Fibroblast of the conjunctiva (primary cell): ENCODE measurements around the gene RAB20.
"Not testable (repeated sequence)": the region's sequence is repeated elsewhere in the genome, so short reads cannot be mapped to it uniquely, and the experiment has no call there.

Experiments
- DNase-seq: peaks from one replicate; pipeline ENCODE4 v3.0.0-alpha.2; 2010; ENCODE audit warnings: low read depth

The RAB20 gene

GRCh38 chr13:110561344-110562035 is at the start of gene RAB20:
Gene RAB20 (minus strand): TSS chr13:110561722. CDS start chr13:110561519, 203 bp downstream.
- DNase-seq: peak; percentile 54

GRCh38 chr13:110610955-110611595 is 49.6 kb upstream of the RAB20 start:
- DNase-seq: no peak

GRCh38 chr13:110607675-110608224 is 46.2 kb upstream of the RAB20 start:
- no peak for DNase-seq

- DNase-seq: not testable (repeated sequence)
Observed at GRCh38 chr13:110606281-110606680, 44.8 kb upstream of the RAB20 start.

GRCh38 chr13:110605132-110605531 is 43.6 kb upstream of the RAB20 start:
- DNase-seq: no peak

- DNase-seq: no peak
Observed at GRCh38 chr13:110600980-110601379, 39.5 kb upstream of the RAB20 start.

- DNase-seq: no peak
Observed at GRCh38 chr13:110600261-110600819, 38.8 kb upstream of the RAB20 start.

GRCh38 chr13:110597041-110597689 is 35.6 kb upstream of the RAB20 start:
- no peak for DNase-seq

GRCh38 chr13:110593430-110594130 is 32.1 kb upstream of the RAB20 start:
- DNase-seq: peak; percentile 34

- DNase-seq: no peak
Observed at GRCh38 chr13:110592665-110593064, 31.1 kb upstream of the RAB20 start.

GRCh38 chr13:110590577-110590976 is 29.1 kb upstream of the RAB20 start:
- DNase-seq: no peak

- no peak for DNase-seq
Observed at GRCh38 chr13:110589793-110590390, 28.4 kb upstream of the RAB20 start.

GRCh38 chr13:110583178-110583865 is 21.8 kb upstream of the RAB20 start:
- DNase-seq: no peak

- no peak for DNase-seq
Observed at GRCh38 chr13:110582421-110582954, 21.0 kb upstream of the RAB20 start.

GRCh38 chr13:110581506-110582185 is 20.1 kb upstream of the RAB20 start:
- no peak for DNase-seq

GRCh38 chr13:110580800-110581199 is 19.3 kb upstream of the RAB20 start:
- no peak for DNase-seq

GRCh38 chr13:110578363-110578762 is 16.8 kb upstream of the RAB20 start:
- DNase-seq: no peak

- no peak for DNase-seq
Observed at GRCh38 chr13:110576736-110577476, 15.4 kb upstream of the RAB20 start.

GRCh38 chr13:110576070-110576394 is 14.5 kb upstream of the RAB20 start:
- DNase-seq: no peak
